ENCODE data around the gene UBE2E3. TPM values are rescaled to one million over a fixed set of nuclear protein-coding genes. Genes with fewer than 3 reads are reported as not detected.
"Not testable (repeated sequence)": the region's sequence is repeated elsewhere in the genome, so short reads cannot be mapped to it uniquely, and the experiment has no call there.

Gene UBE2E3
- total RNA-seq, 1 donor = 172 TPM

- no peak overlapping the region for H3K4me3 ChIP-seq (ENCODE audit: low read depth, low read length)
- DNase-seq (ENCODE audit: low read depth) = no peak
- TF ChIP-seq CTCF (IDR thresholded peaks at IDR 0.05; ENCODE audit: insufficient read depth, low read length) = no peak
Observed at GRCh38 chr2:181076658-181077057, 96.3 kb downstream of the UBE2E3 start.

DNA sequence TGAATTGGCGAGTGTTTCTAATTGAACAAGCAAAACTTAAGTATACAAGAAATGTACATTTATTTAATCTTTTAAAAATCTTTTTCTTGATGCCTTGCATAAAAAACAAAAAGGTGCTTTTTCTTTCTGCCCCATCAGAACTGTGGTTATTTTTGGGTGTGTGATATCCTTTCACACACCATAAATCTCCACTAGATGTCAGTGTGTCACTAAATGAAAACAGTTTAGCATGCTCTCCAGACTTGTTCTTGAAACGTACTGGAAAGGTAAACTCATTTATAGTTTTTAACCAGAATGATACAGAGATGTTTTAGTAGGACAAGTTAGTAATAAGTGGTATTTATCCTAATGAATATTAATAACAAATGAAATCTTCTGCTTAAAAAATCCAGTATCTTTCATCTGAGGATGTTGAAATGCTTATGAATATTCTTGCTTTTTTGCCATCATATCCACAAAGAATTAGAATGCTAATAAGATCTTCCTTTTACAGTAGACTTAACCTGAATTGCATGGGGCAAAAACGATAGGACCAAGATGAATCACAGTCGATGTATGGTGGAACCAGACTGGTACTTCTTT is 96.8 kb downstream of the UBE2E3 start:
- TF ChIP-seq CTCF (IDR thresholded peaks at IDR 0.05; ENCODE audit: insufficient read depth, low read length) = peak; percentile 66
- peak; percentile 72 for DNase-seq (ENCODE audit: low read depth)
- H3K4me3 ChIP-seq (ENCODE audit: low read depth, low read length) = no peak overlapping the region

DNA sequence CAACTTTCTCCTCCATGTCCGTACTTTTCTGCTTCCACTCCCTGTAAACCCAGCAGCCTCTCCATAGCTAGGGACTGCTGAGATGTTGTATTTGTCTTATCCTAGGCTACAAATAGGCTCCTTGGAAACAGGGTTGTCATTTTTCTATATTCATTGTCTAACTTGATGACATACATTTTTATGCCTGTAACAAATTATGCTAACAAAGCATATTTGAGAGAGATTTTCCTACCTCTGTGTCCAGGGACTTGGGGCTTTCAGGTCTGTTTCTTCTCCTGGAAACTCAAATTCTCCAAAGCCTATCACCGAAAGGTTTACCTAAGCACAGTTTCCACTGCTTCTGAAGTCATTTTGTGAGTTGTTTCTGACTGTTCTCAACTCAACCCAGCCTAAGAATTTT is 102.7 kb downstream of the UBE2E3 start:
- DNase-seq (ENCODE audit: low read depth) = no peak
- TF ChIP-seq CTCF (IDR thresholded peaks at IDR 0.05; ENCODE audit: insufficient read depth, low read length) = no peak
- H3K4me3 ChIP-seq (ENCODE audit: low read depth, low read length) = no peak overlapping the region

DNA sequence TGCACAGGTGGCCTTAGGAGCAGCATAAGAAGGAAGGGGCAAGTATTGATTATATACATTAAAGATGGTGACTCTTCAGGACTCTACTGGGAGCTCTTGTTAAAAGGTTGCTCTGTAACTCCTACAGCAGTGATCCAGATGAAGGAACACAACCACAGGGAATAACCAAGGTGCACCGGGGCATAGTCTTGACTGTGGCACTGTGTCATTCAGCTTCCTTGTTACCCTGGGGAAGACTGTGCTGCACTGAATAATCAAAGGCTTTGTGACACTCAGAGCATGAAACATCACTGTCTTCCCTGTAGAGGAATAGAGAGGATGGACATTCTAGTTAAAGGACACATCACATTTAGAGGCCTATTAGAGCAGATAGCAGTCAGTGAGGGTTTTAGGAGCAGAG is 105.3 kb downstream of the UBE2E3 start:
- TF ChIP-seq CTCF (IDR thresholded peaks at IDR 0.05; ENCODE audit: insufficient read depth, low read length) = no peak
- H3K4me3 ChIP-seq (ENCODE audit: low read depth, low read length) = no peak overlapping the region
- DNase-seq (ENCODE audit: low read depth) = no peak

DNA sequence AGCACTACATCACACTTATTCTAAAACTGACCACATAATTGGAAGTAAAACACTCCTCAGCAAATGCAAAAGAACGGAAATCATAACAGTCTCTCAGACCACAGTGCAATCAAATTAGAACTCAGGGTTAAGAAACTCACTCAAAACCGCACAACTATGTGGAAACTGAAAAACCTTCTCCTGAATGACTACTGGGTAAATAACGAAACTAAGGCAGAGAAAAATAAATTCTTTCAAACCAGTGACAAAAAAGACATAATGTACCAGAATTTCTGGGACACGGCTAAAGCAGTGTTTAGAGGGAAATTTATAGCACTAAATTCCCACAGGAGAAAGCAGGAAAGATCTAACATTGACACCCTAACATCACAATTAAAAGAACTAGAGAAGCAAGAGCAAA is 111.5 kb downstream of the UBE2E3 start:
- not testable (repeated sequence) for H3K4me3 ChIP-seq (ENCODE audit: low read depth, low read length); DNase-seq (ENCODE audit: low read depth)

- no peak overlapping the region for H3K4me3 ChIP-seq (ENCODE audit: low read depth, low read length)
- no peak for TF ChIP-seq CTCF (IDR thresholded peaks at IDR 0.05; ENCODE audit: insufficient read depth, low read length)
- DNase-seq (ENCODE audit: low read depth) = no peak
Observed at GRCh38 chr2:181095486-181095885, 115.1 kb downstream of the UBE2E3 start.

- DNase-seq (ENCODE audit: low read depth) = no peak
- H3K4me3 ChIP-seq (ENCODE audit: low read depth, low read length) = no peak overlapping the region
- TF ChIP-seq CTCF (IDR thresholded peaks at IDR 0.05; ENCODE audit: insufficient read depth, low read length) = no peak
Observed at GRCh38 chr2:181103659-181104058, 123.3 kb downstream of the UBE2E3 start.
